HepG2 (cell line): Measurements from ENCODE around the gene SMIM24. TPM values are rescaled to one million over a fixed set of nuclear protein-coding genes. Genes with fewer than 3 reads are reported as not detected.

ENCODE experiments used
- ATAC-seq: fragments of 200-7000 bp; cut with Tn5 transposase; 3 replicates; pipeline ENCODE4 v1.9.1; 2020; ENCODE audit warnings: mild to moderate bottlenecking, moderate library complexity
- BruUV-seq: library from RNA; stranded (reverse); fragments of 400-500 nt; replicated peaks from 2 replicates; lab custom pipeline; 2021; lab: Mats Ljungman, UMichigan
- CTCF ChIA-PET: fragments of 300-600 bp; formaldehyde crosslinking; extraction: SDS; loops from one replicate; lab custom pipeline; 2021; ENCODE audit warnings: low total read pairs, inconsistent platforms, low intra/inter-chr PET ratio; lab: Yijun Ruan, JAX
- POLR2A ChIA-PET: fragments of 350-600 bp; sonication (Branson Sonifier 250); formaldehyde crosslinking; loops from one replicate; lab custom pipeline; 2020; ENCODE audit warnings: antibody characterized with exemption, inconsistent platforms; lab: Yijun Ruan, JAX
- DNase-seq: peaks from one replicate; pipeline ENCODE4 v3.0.0-alpha.2; 2015; ENCODE audit warnings: low spot score
- FAIRE-seq: peaks from 3 replicates; lab custom pipeline; 2011; peaks lifted over from hg19 to GRCh38; lab: Jason Lieb, UNC
- H2AFZ ChIP-seq: one replicate; pipeline ENCODE4 v1.6.1; 2011; ENCODE audit warnings: low read length, inconsistent platforms
- H3K27ac ChIP-seq: fragments of 300-600 bp; 3 replicates; pipeline ENCODE4 v1.8.0; 2011; ENCODE audit warnings: mixed run types, mild to moderate bottlenecking, mixed read lengths, low read length, inconsistent platforms; ENCODE audit not compliant: insufficient read depth; ENCODE audit errors: extremely low read length
- H3K27me3 ChIP-seq, 2 experiments: fragments of 200-600 bp in 1 of 2; 2 replicates in 1 of 2; 3 replicates in 1 of 2; pipeline versions ENCODE4 v1.6.0 to v1.8.0; 2011; ENCODE audit warnings: low read length in 2 of 2, mild to moderate bottlenecking in 2 of 2, moderate library complexity in 2 of 2, inconsistent platforms in 1 of 2; ENCODE audit not compliant: insufficient read depth in 2 of 2, control insufficient read depth in 1 of 2
- H3K36me3 ChIP-seq, 2 experiments: fragments of 200-600 bp in 1 of 2; replicated peaks in 1 of 2; 2 replicates in 1 of 2; 3 replicates in 1 of 2; pipeline versions ENCODE4 v1.5.1 to v1.8.0; 2011; ENCODE audit warnings: low read length in 2 of 2, inconsistent platforms in 1 of 2; ENCODE audit not compliant: insufficient read depth in 2 of 2, control insufficient read depth in 1 of 2
- H3K4me1 ChIP-seq: 2 replicates; pipeline ENCODE4 v1.5.1; 2012; ENCODE audit warnings: low read length, inconsistent platforms; ENCODE audit not compliant: insufficient read depth
- H3K4me2 ChIP-seq: 2 replicates; pipeline ENCODE4 v1.6.0; 2011; ENCODE audit warnings: low read depth, low read length, inconsistent platforms
- H3K4me3 ChIP-seq, 3 experiments: fragments of 200-600 bp in 1 of 3; sonication (generic), shearing (Covaris generic) in 1 of 3; replicated peaks in 1 of 3; 2 replicates each; pipeline ENCODE4 v1.5.1; 2011 to 2016; ENCODE audit warnings: low read length in 3 of 3, inconsistent platforms in 2 of 3, low read depth in 2 of 3, mild to moderate bottlenecking in 2 of 3, control low read depth in 1 of 3, mixed read lengths in 1 of 3; ENCODE audit not compliant: insufficient read depth in 1 of 3
- H3K79me2 ChIP-seq: one replicate; pipeline ENCODE4 v1.6.1; 2011; ENCODE audit warnings: low read length, inconsistent platforms; ENCODE audit not compliant: insufficient read depth
- H3K9ac ChIP-seq: 2 replicates; pipeline ENCODE4 v1.6.0; 2011; ENCODE audit warnings: mild to moderate bottlenecking, low read depth, low read length, inconsistent platforms; ENCODE audit not compliant: insufficient read depth
- H3K9me3 ChIP-seq: 2 replicates; pipeline ENCODE4 v1.5.1; 2012; ENCODE audit warnings: mild to moderate bottlenecking, low read length
- H4K20me1 ChIP-seq: 2 replicates; pipeline ENCODE4 v1.6.0; 2011; ENCODE audit warnings: inconsistent platforms, mild to moderate bottlenecking, low read length, moderate library complexity; ENCODE audit not compliant: insufficient read depth
- GPBP1L1 ChIP-seq: sonication (generic); formaldehyde crosslinking; IDR thresholded peaks from 2 replicates; pipeline ENCODE4 v1.5.0; 2020; ENCODE audit warnings: mild to moderate bottlenecking, missing genetic modification reagents
- HDAC1 ChIP-seq: sonication (generic); formaldehyde crosslinking; IDR thresholded peaks from 2 replicates; pipeline ENCODE4 v1.5.1; 2020; ENCODE audit warnings: mild to moderate bottlenecking, missing genetic modification reagents
- HNF4A ChIP-seq: sonication (generic); formaldehyde crosslinking; IDR thresholded peaks from 2 replicates; pipeline ENCODE4 v1.4.0; 2020; ENCODE audit warnings: missing genetic modification reagents
- HNF4G ChIP-seq, 2 experiments: sonication (generic) in 1 of 2; formaldehyde crosslinking in 1 of 2; IDR thresholded peaks; 2 replicates each; pipeline versions ENCODE4 v1.4.0 to v1.6.1; 2011 to 2020; ENCODE audit warnings: borderline replicate concordance in 2 of 2, low read depth in 2 of 2, mild to moderate bottlenecking in 2 of 2, low read length in 1 of 2, missing genetic modification reagents in 1 of 2, moderate library complexity in 1 of 2
- MLLT10 ChIP-seq: sonication (generic); formaldehyde crosslinking; IDR thresholded peaks from 2 replicates; pipeline ENCODE4 v1.4.0; 2020; ENCODE audit warnings: missing genetic modification reagents
- NFKB2 ChIP-seq: sonication (generic); formaldehyde crosslinking; IDR thresholded peaks from 2 replicates; pipeline ENCODE4 v1.4.0; 2020; ENCODE audit warnings: missing genetic modification reagents, borderline replicate concordance
- SKIL ChIP-seq: sonication (generic); formaldehyde crosslinking; IDR thresholded peaks from 2 replicates; pipeline ENCODE4 v1.8.0; 2022; ENCODE audit warnings: missing genetic modification reagents, mild to moderate bottlenecking, moderate library complexity, borderline replicate concordance
- SOX13 ChIP-seq, 3 experiments: fragments of 450-650 bp in 1 of 3; sonication (generic) in 1 of 3; formaldehyde crosslinking in 1 of 3; IDR thresholded peaks in 2 of 3; conservative IDR thresholded peaks in 1 of 3; 2 replicates each; pipeline versions ENCODE4 v1.5.0 to v1.6.1; 2016 to 2020; ENCODE audit warnings: antibody characterized with exemption in 1 of 3, mild to moderate bottlenecking in 1 of 3, missing compliant biosample characterization in 1 of 3, missing genetic modification reagents in 1 of 3, moderate library complexity in 1 of 3
- STAT5B ChIP-seq: sonication (generic); formaldehyde crosslinking; IDR thresholded peaks from 2 replicates; pipeline ENCODE4 v1.4.0; 2020; ENCODE audit warnings: missing genetic modification reagents
- UBTF ChIP-seq: sonication (generic); formaldehyde crosslinking; IDR thresholded peaks from 2 replicates; pipeline ENCODE4 v1.4.0; 2020; ENCODE audit warnings: mild to moderate bottlenecking, missing genetic modification reagents
- XRCC5 ChIP-seq: fragments of 200-400 bp; formaldehyde crosslinking; optimal IDR thresholded peaks from 2 replicates; pipeline ENCODE3; 2017; ENCODE audit warnings: mild to moderate bottlenecking, low read length
- ZNF383 ChIP-seq: sonication (generic); formaldehyde crosslinking; IDR thresholded peaks from 2 replicates; pipeline ENCODE4 v1.4.0; 2020; ENCODE audit warnings: missing genetic modification reagents, mild to moderate bottlenecking, borderline replicate concordance
- ZNF660 ChIP-seq: sonication (generic); formaldehyde crosslinking; IDR thresholded peaks from 2 replicates; pipeline ENCODE4 v1.5.1; 2020; ENCODE audit warnings: mild to moderate bottlenecking, low read depth, missing genetic modification reagents, borderline replicate concordance
- ZNF709 ChIP-seq: sonication (generic); formaldehyde crosslinking; IDR thresholded peaks from 2 replicates; pipeline ENCODE4 v1.5.0; 2020; ENCODE audit warnings: mild to moderate bottlenecking, missing genetic modification reagents
- whole genome bisulfite sequencing: methylation state at CpG from one replicate; pipeline ENCODE4 v1.1.6; 2017; ENCODE audit warnings: low lambda C conversion rate; 5-methylcytosine and 5-hydroxymethylcytosine counted together
- in situ Hi-C: cut with HindIII; loops from 2 replicates; pipeline ENCODE4 v1.10.0; 2017; ENCODE audit warnings: low pct_unique_long_range_greater_than_20kb; ENCODE audit not compliant: extremely low pct_ligation_motif_present
- intact Hi-C: fragments of 100-400 bp; cut with micrococcal nuclease; formaldehyde crosslinking; loops from one replicate; pipeline ENCODE4 v1.10.0; 2022; ENCODE audit not compliant: unreplicated experiment
- polyA plus RNA-seq, 8 experiments: library from polyadenylated mRNA; depleted of rRNA in 3 of 8; stranded (reverse) in 7 of 8; unstranded in 1 of 8; fragments of >200 nt; fragmentation: Illumina TruSeq in 4 of 8; extraction: Trizol in 4 of 8; gene quantifications; 2 replicates each; pipeline versions ENCODE4 v1.2.1 to v1.2.3, GENCODE V29; 2011 to 2016; ENCODE audit warnings: low read depth in 4 of 8, missing spikeins in 1 of 8, mixed read lengths in 1 of 8; ENCODE audit not compliant: insufficient read depth in 1 of 8
- total RNA-seq, 5 experiments: library from RNA; depleted of rRNA; stranded (reverse); fragments of >200 nt; fragmentation: Illumina TruSeq; extraction: Trizol; gene quantifications; 2 replicates each; pipeline ENCODE4 v1.2.3, GENCODE V29; 2016; ENCODE audit warnings: low read depth in 1 of 5

The SMIM24 gene
- total and polyA plus RNA-seq, 2 of the 13 experiments (the other 11 are each of a cell fraction or from before 2014, with no cell fraction given), result 11.2 to 70.6 TPM

- FAIRE-seq (no peak), DNase-seq (no peak), ATAC-seq (no peak)
- no peak overlapping the region for H3K9ac ChIP-seq
- peaks cover 15% of the 10 kb centered on the region for H3K4me1 ChIP-seq
- peaks cover 25% of the 10 kb centered on the region; the same call in 1 of the 2 replicates for H4K20me1 ChIP-seq
- H3K79me2 ChIP-seq, result peaks cover 30% of the 10 kb centered on the region
- H3K4me2 ChIP-seq, result no peak overlapping the region
- H3K27me3 ChIP-seq, result no peaks in the 10 kb centered on the region
- BruUV-seq, result no TSS peak
- no peak overlapping the region for H2AFZ ChIP-seq
- WGBS, result 96% methylated on average over 5 of the region's 7 CpGs
- CTCF ChIA-PET, result no interaction called here
- no peaks in the 10 kb centered on the region for H3K9me3 ChIP-seq
- in situ Hi-C loops, result no loop called here
- peaks cover 19 to 46% of the 10 kb centered on the region in 2 experiments; a peak in 4 of 5 replicates for H3K36me3 ChIP-seq
- TF ChIP-seq UBTF (CRISPR knock-in tag) (no peak), ZNF660 (CRISPR knock-in tag) (no peak), HNF4G (IDR thresholded peaks at IDR 0.05; ENCODE audit: borderline replicate concordance, low read depth, low read length) (no peak), HNF4G (CRISPR knock-in tag; IDR thresholded peaks at IDR 0.05; ENCODE audit: borderline replicate concordance, low read depth) (no peak), ZNF383 (CRISPR knock-in tag) (no peak), MLLT10 (CRISPR knock-in tag) (no peak), NFKB2 (CRISPR knock-in tag) (no peak), GPBP1L1 (no peak), SKIL (no peak), HDAC1 (CRISPR knock-in tag) (no peak), XRCC5 (no peak), HNF4A (no peak), ZNF709 (CRISPR knock-in tag) (no peak), SOX13 (IDR thresholded peaks at IDR 0.05) (no peak), SOX13 (CRISPR knock-in tag; conservative IDR thresholded peaks at IDR 0.05 in 1 of 2, IDR thresholded peaks at IDR 0.05 in 1 of 2) (no peak), STAT5B (CRISPR knock-in tag) (no peak)
- no peak overlapping the region for H3K4me3 ChIP-seq
- POLR2A ChIA-PET, result interaction anchor here (0.7 kb wide), 1 partner anchor 20 kb away, joined by 3 read pairs; no protein-coding TSS in a partner anchor
- intact Hi-C loops, result no loop called here
- no peak overlapping the region for H3K27ac ChIP-seq
Measured at GRCh38 chr19:3521104-3521445, 40.8 kb upstream of the SMIM24 start.
